Amygdala (tissue), 56 donors: ENCODE data around the gene CAMTA1.
A peak's percentile ranks its signal among the peaks of the same experiment; 100 is the strongest.

Experiments used
- DNase-seq, 56 donors: peaks; one replicate each; lab custom pipeline; 2025; lab: John Stamatoyannopoulos, UW

Gene CAMTA1

DNA sequence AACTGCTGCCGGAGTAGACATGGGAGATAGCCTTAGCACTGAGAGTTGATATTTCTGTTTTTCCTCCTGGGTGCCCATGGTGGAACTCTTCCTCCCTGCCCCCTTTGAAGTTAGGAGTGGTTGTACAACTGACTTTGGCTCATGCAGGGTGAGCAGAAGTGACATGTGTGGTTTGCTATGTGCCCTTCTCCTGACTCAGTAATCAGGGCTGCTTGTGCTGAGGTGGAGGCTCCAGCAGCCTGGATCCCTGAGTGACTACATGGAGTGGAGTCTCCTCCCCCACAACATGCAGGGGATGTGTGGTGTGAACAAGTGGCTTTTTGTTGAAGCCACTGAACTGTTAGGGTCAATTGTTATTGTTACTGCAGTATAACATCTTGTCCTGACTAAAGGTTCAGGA lies 261.6 kb downstream of the CAMTA1 start:
- DNase-seq = no peak

DNA sequence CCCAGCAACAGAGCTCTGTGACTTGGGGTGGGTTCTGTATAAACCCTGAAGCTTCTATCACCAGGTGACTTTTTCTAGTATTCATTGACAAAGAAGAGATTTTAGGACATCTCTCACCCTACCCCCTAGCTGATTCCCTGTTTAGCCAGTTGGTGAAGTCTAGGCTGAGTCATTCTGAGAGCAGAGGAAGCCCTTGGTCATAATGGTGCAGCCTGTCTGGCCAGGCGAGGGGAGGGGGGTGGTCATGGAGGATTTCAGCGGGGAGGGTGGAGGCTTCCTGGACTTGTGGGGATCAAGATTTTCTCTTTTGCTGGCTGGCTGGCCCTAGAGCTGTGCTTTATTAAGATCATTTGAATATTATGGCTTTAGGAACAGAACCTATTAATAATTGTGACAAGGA lies 262.6 kb downstream of the CAMTA1 start:
- no peak for DNase-seq

DNA sequence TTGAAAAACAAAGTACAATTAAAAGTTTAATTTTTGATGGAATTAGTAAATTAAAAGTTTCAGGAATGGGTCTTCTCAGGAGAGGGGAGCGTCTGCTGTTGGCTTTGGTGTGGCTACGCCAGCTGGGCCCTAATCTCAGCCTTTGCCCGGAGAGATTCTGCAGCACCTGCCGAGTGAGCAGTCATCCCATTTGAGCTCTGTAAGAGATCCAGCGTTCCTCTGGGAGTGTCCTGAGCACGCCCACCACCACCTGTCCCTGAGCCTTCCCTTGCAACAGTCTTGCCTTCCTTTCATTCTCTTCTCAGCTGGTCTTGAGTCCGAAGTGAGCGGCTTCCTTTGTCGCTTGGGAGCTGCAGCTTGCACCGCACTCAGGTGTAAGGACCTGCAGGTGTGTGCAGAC lies 263.1 kb downstream of the CAMTA1 start:
- DNase-seq = no peak

DNA sequence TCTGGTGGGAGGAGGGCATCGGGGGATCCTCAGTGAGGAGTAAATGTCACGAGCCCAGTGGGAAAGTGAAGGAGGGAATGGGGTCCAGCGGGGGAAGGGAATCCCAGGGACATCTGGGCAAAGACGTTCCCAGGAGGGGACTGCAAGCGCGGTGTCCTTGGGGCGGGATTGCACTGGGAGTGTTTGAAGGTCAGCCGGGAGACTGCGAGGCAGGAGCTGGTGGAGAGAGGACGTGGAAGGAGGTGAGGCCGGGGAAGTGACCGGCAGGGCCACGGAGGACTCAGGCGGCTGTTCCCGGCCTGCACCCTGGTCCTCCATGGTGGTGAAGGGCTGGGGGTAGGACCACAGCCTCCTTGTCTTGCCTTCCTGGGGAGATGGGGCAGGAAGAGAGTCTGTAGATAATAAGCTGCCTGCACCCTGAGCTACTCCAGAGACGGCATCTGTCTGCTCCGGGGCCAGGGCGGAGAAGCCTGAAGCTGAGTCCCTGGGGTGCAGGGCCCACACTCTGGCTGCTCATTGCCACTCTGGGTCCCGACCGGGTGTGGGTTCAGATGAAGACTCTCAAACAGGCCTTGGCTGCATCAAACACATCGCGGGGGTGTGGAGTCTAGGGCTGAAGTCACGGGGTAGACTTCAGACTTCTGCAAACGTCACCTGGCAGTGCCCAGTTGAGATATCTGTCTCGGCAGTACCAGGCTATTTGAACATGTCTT lies 264.8 kb downstream of the CAMTA1 start:
- DNase-seq = no peak

DNA sequence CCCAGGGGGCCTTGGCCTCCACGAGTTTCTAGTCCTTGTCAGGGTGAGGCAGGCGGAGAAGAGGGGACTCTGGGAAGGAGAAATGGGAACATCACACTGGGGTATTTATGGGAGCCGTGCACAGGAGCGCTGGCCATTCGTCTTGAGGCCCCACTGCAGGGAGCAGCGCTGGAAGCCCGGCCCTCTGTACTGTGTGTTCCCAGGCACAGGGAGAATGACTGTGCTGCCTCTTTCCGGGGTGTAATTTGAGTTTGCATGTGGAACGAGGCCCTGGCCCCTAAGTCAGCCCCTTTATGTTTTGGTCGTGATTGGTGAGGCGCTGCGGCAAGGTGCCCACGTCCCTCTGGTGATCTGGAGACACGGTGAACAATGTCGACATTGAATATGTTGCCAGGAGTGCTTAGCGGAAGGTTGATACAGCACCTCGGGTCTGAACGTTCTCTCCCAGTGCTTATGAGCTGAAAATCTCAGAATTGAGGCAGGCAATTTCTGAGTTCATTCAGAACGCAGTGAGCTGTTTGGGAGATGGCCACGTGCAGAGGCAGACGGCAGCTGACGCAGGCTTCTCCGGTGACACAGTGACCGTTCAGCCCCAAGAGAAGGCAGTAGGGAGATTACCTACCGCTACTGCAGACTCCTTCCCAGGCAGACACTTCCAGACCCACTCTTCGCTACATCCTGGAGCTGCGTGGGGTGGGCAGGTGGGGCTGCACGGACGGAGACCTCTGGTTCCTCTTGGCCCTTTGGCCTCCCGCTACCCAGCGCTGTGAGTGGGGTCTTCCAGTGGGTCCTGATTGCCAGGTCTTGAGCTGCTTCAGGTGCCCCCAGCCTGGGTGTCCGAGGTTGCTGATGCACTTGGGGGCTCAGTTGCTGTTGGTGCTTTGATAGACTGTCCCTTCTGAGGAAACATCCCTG lies 265.8 kb downstream of the CAMTA1 start:
- DNase-seq = peak in 12 of 56 donors; percentile 9 to 70 (median 49)

DNA sequence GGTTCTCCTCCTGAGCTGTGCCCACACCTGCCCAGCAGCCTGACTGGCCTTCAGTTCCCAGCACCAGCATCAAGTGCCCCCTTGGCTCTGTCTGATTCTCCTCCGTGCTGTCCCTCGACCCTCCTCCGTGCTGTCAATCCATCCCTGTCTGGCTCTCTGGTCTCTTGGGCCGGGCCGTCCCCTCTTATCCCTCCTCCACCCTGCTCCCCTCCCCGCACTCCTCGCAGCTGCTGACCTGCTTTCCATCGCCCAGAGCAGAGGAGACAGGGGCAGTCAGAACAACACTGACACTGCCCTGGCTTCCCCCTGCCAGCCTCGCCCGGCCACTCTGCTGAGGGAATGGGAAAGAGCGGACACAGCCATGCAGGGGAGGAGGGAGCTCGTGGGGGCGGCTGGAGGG lies 267.4 kb downstream of the CAMTA1 start:
- no peak for DNase-seq

DNA sequence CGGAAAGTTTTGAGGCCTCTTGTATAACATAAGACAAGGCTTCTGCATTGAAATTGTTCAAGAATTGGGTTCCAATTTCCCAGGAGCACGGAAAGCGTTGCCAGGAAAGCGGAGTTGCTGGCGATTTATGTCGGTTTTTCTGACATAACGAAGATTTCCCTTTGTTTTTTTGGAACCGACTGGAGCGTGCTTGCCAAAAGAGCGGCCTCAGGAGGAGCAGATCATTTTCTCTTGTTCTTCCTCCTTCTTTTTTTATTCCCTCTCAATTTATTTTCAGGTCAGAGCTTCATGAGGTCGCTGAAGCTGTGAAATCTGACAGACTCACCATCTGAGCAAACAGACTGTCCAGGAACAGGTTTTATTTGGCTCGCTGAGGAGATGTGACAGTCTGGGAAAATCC lies 275.5 kb downstream of the CAMTA1 start:
- no peak for DNase-seq

DNA sequence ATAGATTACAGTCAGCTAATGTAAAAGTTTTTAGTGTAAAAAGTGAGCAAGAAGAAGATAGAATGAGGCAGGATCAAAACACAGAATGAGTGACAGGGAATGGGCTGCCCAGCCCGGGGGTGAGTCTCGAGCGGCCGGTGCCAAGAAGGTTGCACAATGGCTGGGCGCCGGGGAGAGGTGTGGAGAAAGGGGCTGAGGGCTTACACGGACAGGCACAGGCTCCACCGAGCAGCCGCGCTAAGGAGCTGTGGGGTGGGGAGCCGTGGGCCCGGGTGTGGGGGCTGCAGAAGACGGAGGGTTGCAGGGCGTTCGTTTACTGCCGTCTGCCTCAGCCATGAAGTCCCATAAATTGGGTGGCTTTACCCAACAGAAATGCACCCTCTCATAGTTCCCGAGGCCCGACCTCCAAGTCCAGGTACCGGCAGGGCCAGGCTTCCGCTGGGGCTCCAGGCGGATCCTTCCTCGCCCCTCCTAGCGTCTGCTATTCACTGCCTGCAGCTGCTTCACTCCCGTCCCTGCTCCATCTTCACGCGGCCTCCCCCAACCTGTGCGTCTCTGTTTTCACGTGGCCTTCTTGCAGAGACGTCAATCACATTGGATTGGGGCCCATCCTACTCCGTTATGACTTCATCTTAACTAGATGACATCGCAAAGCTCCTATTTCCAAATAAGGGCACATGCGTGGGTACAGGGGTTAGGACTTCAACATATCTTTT lies 277.2 kb downstream of the CAMTA1 start:
- DNase-seq = no peak

DNA sequence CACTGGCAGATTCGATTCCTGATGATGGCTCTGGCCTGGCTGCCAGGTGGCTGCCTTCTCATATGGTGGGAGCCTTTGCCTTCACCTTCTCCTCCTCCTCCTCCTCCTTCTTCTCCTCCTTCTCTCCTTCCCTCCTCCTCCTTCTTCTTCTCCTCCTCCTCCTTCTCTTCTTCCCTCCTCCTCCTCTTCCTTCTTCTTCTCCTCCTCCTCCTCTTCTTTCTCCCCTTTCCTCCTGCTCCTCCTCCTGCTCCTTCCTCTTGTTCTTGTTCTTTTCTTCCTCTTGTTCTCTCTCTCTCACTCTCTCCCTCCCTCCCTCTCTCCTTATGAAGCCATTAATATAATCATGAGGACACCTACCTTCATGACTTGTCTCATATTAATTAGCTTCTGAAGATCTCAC lies 278.7 kb downstream of the CAMTA1 start:
- DNase-seq = no peak

DNA sequence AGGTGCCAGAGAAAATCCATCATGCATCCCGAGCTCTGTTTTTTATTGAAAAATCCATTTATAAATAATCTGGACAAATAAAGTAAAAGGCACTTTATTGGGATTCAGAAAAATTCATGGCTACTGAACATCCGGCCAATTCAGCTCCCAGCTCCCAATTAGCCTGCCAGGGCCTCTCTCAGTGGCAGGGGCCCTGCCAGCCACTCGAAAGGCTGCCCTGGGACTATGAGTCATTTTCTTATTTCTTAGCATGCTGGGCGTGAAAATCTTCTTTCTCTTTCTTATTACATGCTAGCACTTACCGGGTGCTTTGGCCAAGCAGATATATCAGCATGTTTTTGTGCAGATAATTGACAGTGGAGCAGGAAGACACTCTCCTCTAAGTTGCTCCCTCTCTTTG lies 283.3 kb downstream of the CAMTA1 start:
- DNase-seq = no peak

DNA sequence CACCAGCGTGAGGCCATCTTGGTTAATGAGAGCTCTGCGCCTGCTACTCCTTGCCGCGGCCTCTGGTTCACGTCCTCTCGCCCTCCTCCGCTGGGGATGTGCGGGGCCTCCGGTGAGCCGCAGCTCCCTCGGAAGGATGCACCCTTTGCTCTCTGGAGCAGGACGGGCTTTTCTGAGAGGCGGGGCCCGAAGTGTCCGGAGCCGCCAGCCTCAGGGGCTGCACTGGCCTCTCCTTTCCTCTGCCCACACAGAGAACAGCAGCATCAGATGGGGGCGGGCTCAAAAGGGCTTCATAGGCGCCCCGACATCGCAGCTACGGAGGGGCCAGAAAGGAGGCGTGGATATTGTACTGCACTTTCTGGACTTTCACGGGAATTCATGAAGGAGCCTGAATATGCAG lies 284.7 kb downstream of the CAMTA1 start:
- DNase-seq = peak in 1 of 56 donors; percentile 8

DNA sequence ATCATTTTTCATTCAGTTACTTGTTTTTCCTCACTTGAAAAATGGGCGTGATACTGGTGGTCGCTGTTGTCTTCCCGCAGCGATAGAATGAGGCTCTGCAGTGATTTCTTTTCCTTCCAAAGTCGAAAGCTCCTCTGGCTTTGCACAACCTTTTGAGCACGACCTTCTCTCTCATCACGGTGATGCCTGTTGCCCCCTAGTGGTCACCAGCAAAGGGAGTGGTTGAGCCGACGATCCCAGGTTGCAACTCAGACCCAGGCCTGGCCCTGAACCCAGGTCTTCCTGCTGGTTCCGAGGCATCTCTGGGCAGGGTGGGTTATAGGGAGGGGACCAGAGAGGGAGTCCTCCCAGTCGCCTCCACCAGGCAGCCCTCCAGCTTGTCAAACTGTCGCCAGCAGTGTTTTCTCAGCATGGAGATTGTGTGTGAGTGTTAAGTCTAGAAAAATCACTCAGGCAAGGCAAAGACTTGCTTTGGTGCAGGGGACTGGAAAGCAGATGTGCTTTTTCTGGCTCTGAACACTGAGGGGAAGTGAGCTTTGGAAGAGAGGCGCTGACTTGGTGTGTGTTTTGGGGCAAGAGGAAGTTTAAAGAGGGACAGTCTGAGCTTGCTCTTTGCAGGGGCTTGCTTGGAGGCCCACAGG lies 285.3 kb downstream of the CAMTA1 start:
- peak in 36 of 56 donors; percentile 3 to 56 (median 21) for DNase-seq

DNA sequence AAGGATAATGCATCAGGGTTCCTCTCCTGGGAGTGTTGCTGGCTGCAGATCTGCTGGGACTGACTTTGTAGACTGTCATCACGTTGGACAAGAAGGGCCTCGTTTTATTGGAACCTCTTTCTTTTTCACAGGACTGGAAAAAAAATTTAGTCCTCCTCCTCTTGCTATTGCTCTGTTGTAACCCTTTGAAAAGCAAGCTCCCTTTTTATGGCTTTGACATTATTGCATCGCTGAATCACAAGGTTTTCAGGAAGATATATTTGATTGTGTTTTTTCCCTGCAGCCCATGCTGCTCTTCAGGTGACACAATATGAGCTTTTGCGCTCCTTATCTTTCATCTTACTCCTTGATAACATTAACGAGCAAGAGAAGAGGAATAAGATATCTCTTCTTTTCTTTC lies 290.9 kb downstream of the CAMTA1 start:
- no peak for DNase-seq

DNA sequence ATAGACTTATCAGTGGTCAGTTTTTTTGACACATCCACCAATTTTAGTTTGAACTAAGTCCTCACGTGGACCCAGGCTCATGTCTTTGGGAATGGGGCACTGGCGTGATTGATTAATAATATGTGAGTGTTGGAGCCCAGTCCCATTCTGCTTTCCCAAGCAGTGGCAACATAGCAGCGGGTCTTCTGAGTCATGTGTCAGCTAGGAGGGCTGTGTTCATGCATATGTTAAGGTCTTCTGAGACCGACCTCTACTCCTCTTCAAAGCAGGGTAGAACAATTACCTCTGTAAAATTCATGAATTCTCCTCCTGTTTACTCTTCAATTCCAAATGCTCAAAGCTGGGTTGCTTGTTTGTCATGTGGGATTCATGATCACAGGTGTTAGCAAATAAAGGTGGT lies 291.3 kb downstream of the CAMTA1 start:
- no peak for DNase-seq

DNA sequence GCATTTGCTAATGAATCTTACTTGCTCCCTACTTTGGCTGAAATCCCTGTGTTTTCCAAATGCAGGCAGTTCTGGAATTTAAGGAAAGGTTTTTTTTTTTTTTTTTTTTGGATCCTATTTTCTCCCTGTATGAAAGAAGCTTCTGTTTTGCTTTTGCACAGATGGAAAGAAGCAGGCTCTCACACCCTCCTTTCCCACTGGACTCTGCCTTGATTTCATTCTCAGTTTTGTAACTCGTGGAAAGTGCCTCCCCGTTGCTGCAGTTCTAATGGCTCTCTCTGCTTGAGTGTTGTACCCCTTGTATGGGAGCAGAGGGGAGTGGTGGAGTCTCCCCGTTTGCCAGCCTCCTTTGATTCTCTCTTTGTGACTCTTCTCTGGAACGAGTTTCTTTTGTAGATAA lies 291.9 kb downstream of the CAMTA1 start:
- no peak for DNase-seq

DNA sequence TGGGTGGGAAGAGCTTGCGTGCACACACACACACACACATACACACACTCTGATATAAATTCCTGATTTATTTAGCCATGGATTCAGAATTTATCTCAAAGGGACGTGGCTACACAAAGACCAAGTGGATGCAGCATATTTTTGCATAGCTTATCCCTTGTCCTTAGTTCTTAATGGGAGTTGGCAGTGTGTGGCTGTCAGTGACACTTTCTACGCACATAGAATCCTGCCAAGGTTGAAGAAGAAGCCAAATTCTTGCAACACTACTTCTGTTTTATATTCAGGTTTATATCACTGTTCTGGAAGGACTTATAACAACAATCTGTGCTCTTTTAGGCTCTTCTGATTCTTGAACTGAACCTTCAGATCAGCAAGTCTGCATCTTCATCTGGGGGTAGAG lies 292.7 kb downstream of the CAMTA1 start:
- DNase-seq = no peak

DNA sequence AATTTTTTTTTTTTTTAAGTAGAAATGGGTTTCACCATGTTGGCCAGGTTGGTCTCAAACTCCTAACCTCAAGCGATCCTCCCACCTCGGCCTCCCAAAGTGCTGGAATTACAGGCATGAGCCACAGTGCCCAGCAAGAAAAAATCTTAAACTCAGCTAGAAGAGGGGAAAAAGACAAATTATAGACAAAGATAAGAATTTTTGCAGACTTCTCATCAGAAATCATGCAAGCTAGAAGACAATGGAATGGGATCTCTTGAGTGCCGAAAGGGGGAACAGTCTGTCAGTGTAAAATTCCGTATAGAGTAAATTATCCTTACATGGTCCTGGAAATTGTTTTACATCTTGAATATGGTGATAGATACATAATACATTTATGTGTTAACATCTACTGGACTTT lies 294.4 kb downstream of the CAMTA1 start:
- DNase-seq = no peak

DNA sequence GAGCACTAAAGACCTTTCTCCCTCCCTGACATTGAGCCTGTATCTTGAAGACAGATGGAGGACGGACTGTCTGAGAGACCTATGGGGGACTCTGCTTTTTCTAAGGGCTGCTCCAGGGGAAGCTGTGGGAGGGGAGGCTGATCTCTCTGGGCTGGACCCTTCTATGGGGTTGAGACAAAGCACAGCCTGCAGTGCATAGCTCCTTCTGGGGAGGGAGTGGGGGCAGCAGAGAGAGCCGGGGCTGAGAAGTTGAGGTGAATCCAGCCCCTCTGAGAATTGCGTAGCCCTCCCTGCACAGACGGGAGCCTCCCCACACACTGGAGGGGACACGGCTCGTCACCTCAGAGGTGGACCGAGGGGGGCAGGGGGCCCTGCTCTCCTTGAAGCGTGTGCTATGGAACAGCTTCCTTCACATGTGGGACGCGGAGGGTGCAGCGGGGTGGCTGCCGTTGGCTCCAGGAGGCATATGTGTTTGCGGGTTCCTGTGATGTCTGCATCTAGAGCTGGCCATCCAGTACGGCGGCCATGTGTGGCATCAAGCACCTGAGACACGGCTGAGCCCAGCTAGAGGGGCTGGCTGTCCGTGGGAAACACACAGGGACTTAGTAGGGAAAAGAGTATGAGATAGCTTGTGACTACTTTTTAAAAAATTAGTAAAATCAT lies 299.1 kb downstream of the CAMTA1 start:
- no peak for DNase-seq

DNA sequence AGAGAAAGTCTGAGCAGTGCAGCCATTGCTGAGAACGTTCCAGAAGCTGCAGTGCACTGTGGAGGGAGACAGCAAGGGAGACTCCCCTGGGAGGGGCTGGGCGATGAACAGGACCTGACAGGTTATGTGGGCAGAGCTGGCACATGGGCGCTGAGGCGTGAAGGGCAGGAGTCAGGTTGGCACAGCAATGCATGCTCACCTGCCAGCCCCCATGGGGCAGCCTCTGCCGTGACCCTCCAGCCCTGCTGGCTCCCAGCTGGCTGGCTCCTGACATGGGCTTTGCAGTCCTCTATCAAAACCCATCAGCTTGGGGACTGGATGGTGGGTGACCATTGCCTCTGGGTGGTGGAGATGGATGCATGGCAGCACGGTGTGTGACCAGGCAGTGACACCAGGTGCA lies 300.3 kb downstream of the CAMTA1 start:
- no peak for DNase-seq

DNA sequence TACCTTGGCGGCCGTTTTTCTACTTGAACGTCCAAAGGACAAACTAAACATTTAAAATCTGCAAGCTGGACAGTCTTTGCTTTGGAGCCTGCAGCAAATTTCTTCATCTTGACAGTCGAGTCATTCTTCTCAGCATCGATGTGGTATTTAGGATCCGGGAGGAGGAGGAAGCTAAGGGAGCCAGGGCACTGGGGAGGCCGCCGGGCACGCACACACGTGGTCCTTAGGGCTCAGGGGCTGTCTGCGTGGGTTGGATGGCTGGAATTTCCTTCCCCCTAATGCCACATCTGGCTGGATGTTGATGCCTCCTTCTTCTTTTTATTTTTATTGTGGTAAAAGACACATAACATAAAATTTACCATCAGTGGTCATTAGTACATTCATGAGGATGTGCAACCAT lies 300.9 kb downstream of the CAMTA1 start:
- DNase-seq = no peak
